Stimulated activated CD8-positive, alpha-beta memory T cell treated with anti-CD3 and anti-CD28 coated beads, Interleukin-7, amount 100 ng/mL, for 4 hours (primary cell): ENCODE results near the gene LRRC71.
"Not testable (repeated sequence)": the region's sequence is repeated elsewhere in the genome, so short reads cannot be mapped to it uniquely, and the experiment has no call there.

Experiments used
- DNase-seq, 2 donors: peaks; one replicate each; pipeline ENCODE4 v3.0.0-alpha.2; 2020; ENCODE audit warnings: low read depth in 2 of 2

LRRC71 gene

GRCh38 chr1:156905651-156906050, 14.8 kb upstream of the LRRC71 start:
- no peak for DNase-seq

- DNase-seq: no peak
Observed at GRCh38 chr1:156906206-156906906, 14.1 kb upstream of the LRRC71 start.

- DNase-seq: no peak
Observed at GRCh38 chr1:156908541-156908940, 11.9 kb upstream of the LRRC71 start.

- no peak for DNase-seq
Observed at GRCh38 chr1:156908955-156909354, 11.5 kb upstream of the LRRC71 start.

GRCh38 chr1:156909671-156910070, 10.8 kb upstream of the LRRC71 start:
- DNase-seq: no peak

GRCh38 chr1:156910309-156910782, 10.1 kb upstream of the LRRC71 start:
- DNase-seq: peak; percentile 11 to 23

GRCh38 chr1:156911577-156912298, 8.7 kb upstream of the LRRC71 start:
- DNase-seq: no peak

- no peak for DNase-seq
Observed at GRCh38 chr1:156912310-156912709, 8.1 kb upstream of the LRRC71 start.

- no peak for DNase-seq
Observed at GRCh38 chr1:156912861-156913808, 7.3 kb upstream of the LRRC71 start.

GRCh38 chr1:156913809-156914387, 6.5 kb upstream of the LRRC71 start:
- no peak for DNase-seq

GRCh38 chr1:156914440-156914856, 6.0 kb upstream of the LRRC71 start:
- DNase-seq: no peak

- DNase-seq: no peak
Observed at GRCh38 chr1:156921053-156921529, 659 bp downstream of the LRRC71 start.

- DNase-seq: no peak
Observed at GRCh38 chr1:156922986-156923669, 2.7 kb downstream of the LRRC71 start.

- no peak for DNase-seq
Observed at GRCh38 chr1:156923670-156924477, 3.4 kb downstream of the LRRC71 start.

GRCh38 chr1:156924478-156925153, 4.2 kb downstream of the LRRC71 start:
- no peak for DNase-seq

- DNase-seq: no peak
Observed at GRCh38 chr1:156925154-156926010, 5.0 kb downstream of the LRRC71 start.

- no peak for DNase-seq
Observed at GRCh38 chr1:156926175-156926574, 5.7 kb downstream of the LRRC71 start.

GRCh38 chr1:156926695-156927094, 6.3 kb downstream of the LRRC71 start:
- DNase-seq: not testable (repeated sequence)
